ENCODE results near the gene PREX1.

The PREX1 gene

GRCh38 chr20:48717095-48717672, 110.6 kb downstream of the PREX1 start:
- no peak for DNase-seq

- no peak for DNase-seq
Observed at GRCh38 chr20:48716541-48716940, 111.3 kb downstream of the PREX1 start.

GRCh38 chr20:48716086-48716485, 111.7 kb downstream of the PREX1 start:
- DNase-seq, result no peak

DNA sequence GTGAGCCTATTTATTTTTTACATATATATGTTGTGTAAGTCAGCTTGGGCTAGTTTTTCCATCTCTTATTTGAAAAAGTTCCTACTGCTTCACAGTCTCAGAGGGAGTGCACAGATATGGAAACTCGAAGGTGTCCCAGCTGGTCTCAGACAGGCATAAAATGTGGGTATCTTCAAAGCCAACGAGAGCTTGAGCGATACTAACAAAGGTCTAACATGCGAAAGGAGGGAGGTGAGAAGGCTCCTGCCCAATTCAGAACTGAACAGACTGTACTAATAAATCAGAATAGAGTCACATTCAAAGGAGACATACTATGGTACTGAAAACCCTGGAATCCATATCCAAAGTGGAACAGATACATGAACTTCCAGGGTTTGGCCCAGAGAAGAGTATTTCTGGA, 113.0 kb downstream of the PREX1 start:
- no peak for DNase-seq

DNA sequence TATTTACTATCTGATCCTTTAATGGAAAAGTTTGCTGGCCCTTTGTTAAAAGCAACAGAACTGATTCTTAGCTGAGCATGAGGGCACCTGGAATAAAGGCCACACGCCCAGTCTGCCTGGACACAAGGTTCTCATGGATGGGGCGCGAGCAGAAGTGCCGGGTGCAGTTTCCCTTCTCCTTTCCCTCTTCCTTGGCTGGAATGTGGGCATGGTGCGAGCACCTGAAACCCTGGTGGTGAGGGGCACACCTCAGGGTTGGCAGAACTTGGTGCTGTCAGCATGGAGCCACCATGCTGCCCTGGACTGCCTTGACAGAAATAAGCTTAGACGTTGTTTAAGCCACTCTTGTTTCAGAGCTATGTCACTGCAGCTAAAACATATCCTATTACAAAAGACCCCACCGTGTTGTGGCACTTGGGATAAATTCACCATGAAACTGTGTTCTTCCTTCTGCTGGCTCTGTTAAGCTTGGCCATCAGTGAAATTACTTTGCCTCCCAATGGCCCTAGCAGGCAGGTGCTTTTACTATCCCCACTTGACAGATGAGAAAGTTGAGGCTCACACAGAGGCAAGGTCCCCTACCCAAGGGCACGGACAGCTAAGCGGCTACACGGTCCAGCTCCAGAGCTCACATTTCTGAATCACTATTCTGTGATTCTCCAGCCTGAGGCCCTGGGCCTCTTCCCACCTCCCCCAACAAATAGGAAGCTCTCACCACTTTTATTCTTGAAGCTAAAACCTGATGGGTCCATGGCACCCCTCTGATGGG, 115.9 kb downstream of the PREX1 start:
- DNase-seq, result no peak

- no peak for DNase-seq
Observed at GRCh38 chr20:48711044-48711428, 116.8 kb downstream of the PREX1 start.

DNA sequence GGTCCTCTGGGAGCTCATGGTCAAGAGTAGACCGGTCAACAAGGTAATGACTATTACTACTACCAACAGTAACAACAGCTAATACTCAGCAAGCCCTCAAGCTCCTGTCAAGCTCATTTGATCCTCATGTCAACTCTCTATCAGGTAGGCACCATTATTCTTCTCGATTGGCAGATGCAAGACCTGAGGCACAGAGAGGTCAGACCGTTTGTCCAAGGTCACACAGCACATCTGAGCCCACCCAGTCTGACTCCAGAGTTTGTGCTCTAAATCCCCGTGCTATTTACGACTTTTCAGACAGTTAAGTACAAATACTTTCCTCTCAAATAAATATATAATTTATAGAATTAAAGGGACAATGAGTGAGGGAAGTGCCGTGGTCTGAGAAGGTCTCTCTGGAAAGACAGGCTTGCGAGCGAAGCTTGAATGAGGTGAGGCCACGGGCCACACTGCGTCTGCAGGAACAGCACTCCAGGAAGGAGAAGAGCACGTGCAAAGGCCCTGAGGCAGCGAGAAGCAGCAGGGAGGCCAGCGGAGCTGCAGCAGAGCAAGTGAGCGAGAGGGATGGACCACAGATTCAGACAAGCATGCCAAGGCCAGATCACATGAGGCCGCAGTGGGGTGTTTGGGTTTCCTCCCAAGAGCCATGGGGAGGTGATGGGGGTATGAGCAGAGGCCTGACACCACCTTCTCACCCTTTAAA, 117.3 kb downstream of the PREX1 start:
- DNase-seq, result no peak

DNA sequence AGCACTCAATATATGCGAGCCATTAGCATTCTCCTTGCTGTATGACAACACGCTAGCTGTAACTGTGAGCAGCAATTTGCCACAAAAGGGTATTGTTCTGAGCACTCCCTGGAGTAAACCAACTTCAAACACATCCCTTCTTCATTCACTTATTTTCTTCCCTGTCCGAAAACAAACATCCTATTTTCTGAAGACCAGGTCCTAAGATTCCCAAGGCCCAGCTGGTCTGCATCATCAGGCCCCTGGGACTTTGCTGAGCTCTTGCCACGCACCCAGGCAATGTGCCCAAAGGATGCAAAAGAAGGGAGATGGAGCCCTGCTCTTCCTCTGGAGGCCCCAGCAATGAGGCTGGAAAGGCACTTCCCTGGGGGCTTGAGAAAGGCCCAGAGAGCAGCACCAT, 118.1 kb downstream of the PREX1 start:
- DNase-seq, result no peak

- DNase-seq, result no peak
Observed at GRCh38 chr20:48709058-48709691, 118.6 kb downstream of the PREX1 start.

GRCh38 chr20:48708630-48709029, 119.2 kb downstream of the PREX1 start:
- no peak for DNase-seq

DNA sequence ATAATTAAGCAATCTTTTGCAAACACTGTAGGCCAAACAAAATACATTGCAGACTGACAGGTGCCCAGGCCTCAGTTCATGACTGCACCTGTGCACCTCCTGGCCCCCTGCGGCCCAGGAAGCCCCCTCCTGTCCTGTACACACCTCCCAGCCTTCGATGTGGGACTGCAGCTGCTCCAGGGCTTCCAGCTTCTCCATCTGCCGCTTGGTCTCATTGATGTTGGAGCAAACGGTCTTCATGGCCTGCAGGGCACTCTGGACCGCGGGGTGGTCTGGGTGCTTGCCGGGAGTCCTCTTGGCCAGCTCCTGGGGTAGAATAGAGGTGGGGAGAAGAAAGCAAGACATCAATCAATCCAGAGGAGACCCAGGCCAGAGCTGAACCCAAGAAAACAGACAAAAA, 119.7 kb downstream of the PREX1 start:
- DNase-seq, result no peak

DNA sequence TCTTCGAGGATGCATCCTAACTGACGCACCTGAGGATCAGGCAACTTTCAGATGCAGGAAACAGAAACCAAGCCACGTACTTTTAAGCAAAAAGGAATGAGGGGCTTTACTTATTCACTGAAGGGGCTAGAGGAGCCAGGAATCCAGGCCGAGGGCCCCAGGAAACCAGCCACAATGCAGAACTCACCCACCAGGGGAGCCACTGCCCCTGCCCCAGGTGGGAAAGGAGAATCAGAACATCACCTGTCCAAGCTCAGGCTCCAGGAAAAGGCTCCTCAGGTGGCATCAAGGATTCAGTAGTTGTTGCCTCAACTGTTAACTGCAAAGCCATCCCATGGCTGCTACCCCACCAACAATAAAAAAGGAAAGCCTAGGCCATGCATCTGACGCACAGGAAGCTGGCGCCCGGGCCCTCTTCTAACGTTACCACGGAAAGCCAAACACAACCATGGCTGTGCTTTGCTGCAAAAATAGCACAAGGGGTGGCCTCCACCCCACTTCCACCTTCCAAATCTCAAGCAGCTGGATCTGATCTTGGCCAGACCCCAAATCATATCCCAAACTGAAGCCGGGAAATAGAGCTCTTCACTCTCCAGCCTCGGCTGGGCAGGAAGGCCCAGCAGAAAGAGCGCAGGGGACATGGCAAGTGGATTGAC, 121.0 kb downstream of the PREX1 start:
- no peak for DNase-seq

DNA sequence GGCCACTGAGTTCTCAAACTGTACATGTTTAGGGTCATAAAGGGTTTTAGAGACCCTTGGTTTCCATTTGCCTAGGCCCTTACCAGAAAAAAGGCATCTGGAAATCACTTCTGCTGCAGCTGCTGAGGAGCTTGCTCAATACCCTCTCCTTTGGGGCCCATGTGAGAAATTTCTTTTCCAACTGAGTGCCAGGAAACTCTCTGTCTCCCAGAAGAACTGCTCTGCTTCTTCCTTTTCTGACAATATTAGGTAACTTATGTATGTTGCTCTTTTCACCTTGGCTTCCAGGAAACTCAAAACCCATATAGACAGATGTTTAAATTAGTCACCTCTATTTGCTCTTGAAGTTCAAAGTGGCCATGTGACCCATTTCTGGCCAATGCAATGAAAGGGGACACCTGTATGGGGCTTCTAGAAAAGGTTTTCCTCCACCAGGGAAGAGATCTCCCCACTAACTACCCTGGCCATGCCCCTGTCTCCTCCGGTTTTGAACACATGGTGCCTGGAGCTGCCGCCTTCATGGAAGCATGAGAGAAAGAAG, 121.6 kb downstream of the PREX1 start:
- no peak for DNase-seq

GRCh38 chr20:48705240-48706115, 122.3 kb downstream of the PREX1 start:
- peak; percentile 63 for DNase-seq

- no peak for DNase-seq
Observed at GRCh38 chr20:48704761-48705160, 123.0 kb downstream of the PREX1 start.

- no peak for DNase-seq
Observed at GRCh38 chr20:48703511-48704219, 124.1 kb downstream of the PREX1 start.

- no peak for DNase-seq
Observed at GRCh38 chr20:48703107-48703506, 124.7 kb downstream of the PREX1 start.

GRCh38 chr20:48702455-48702913, 125.3 kb downstream of the PREX1 start:
- no peak for DNase-seq

DNA sequence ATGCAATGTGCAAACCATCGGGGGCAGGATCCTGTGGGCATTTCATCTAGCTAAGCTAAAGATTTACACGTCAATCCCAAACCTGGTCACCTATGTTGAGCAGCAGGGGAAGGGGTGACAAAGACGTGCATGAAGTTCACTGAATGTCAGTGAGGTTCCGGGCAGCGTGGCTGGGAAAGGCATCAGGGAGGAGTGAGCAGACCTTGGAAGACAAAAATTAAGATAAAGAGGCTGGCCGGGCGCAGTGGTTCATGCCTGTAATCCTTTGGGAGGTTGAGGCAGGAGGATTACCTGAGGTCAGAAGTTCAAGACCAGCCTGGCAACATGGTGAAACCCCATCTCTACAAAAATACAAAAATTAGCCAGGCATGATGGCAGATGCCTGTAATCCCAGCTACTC, 126.1 kb downstream of the PREX1 start:
- DNase-seq, result no peak

GRCh38 chr20:48698507-48699267, 129.1 kb downstream of the PREX1 start:
- no peak for DNase-seq

Data from fibroblast of skin of abdomen (primary cell).